LoVo (cell line): Measurements from ENCODE around the gene RBMS3.
"Not testable (repeated sequence)": the region's sequence is repeated elsewhere in the genome, so short reads cannot be mapped to it uniquely, and the experiment has no call there.

Experiments
- DNase-seq: peaks from one replicate; pipeline ENCODE4 v3.0.0-alpha.2; 2016; ENCODE audit warnings: low spot score

RBMS3 gene

DNA sequence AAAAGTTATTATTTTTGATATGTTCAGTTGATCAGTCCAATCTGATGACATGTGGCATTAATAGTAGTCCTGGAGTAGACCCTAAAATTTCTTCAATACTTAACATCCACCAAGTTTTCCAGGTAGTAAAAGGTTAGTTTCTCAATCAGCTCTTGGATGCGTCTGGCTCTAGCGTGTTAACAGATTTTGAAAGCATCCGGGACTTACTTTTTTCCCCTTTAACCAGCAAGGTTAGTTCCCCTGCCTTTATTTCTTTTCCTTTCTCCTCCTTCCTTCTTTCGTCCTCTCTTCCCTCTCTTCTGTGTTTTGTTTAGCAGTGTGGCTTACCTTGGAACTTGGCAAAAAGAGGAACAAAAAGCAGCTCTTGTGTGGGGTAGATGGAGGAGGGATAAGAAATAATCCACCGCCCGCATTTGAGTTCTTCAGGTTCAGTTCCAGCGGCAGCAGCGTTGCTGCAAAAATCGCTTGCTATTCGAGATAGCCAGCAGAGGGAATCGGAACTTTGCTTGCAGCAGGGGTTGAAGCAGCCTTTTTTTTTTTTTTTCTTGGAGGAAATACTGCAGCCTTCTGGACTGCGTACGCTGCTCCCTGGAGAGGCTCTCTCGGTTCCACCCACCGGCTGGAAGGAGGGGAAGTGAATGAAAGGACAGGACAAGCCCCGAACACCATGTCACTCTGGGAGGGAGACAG lies at the start of gene RBMS3:
RBMS3 (plus strand) TSS at position 668 of the 690 bp plus-strand sequence.
- peak; percentile 61 for DNase-seq

DNA sequence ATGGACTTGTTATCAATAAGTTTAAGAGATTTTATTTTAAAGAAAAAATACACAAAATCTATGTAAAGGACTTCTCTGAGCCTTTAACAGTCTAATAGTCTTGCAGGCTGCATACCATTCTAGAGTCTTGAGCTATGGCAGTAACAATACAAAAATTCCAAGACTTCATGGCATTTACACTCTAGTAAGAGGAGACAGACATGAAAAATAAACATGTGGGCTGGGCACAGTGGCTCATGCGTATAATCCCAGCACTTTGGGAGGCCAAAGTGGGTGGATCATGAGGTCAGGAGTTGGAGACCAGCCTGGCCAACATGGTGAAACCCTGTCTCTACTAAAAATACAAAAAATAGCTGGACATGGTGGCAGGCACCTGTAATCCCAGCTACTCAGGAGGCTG lies 47.7 kb upstream of the RBMS3 start:
- DNase-seq, result not testable (repeated sequence)

DNA sequence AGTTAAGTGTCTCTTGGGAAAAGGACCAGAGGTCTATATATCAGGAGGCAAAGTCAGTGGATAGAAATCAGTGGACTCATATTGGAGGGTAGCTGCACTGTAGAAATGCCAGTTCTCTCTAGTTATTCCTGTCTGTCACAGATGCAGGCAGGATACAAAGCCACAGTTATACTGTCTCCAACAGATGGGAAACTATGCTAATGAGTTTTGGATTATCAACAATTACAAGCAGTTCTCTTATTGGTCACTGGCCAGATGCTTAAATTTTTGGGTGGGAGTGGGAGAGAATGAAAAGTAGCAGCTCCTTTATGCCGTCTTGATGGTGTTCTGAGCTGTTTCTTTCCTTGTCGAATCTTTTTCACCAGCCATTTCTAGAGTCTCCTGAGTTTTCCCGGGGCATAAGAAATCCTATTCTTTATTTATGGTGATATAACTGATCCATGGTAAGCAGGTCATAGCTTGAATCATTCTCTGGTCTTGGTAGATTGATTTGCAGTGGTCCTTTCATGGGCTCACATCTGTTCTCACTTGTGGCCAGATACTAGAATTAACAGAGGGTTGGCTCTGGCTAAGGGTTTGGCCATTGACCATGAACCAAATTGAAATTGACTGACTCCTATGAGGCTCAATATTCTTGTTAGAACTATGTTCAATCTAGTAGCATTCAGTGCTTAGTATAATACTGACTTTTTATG lies 44.6 kb upstream of the RBMS3 start:
- no peak for DNase-seq

DNA sequence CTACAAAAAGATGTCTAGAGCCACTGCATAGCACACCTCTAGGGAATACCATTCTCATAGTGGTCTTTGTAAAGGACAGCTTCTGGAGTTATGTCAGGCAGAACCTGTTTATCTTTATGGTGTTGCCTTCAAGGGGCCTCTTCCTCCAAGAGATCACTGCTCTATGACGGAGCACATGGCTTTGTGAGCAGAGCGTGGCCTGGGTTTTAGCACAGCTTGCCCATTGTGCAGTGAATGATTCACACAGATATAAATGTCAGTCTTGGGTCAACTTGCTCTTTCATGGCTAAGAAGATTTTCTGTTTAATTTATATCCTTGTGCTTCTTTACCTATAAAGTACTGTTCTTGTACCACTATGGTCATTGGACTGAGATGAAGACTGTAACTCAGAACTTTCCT lies 41.5 kb upstream of the RBMS3 start:
- no peak for DNase-seq

DNA sequence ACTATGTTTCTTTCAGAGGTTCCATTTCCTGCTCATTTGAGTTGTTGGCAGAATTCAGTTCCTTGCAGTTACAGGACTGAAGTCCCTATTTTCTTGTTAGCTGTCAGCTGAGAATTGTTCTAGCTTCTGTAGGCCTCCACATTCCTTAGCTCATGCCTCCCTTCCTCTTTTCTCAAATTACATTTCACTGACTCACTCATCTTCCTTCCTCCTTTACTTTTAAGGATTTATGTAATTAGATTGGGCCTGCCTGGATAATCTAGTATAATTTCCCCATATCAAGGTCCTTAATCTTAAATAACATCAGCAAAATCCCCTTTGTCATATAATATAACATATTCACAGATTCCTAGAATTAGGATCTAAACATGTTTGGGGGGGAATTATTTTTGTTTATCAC lies 40.6 kb upstream of the RBMS3 start:
- DNase-seq, result no peak

DNA sequence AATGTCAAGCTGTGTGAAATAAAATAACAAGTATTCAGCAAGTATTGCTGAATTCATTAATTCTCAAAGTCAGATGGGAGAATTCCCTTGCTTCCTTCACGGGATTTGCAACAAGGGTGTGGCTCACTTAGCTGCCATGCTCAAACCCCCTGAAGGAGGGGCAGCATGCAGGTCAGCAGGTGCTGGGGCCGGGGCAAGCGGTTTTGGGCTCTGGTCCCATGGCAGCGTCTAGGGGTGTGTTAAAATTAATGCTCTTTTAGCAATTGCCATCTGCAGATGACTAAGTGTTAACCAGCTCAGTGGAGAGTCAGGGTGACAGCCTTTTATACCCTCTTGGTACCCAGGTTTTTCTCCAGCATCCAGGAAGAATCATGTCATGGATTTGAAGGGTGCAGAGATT lies 40.0 kb upstream of the RBMS3 start:
- DNase-seq, result no peak

DNA sequence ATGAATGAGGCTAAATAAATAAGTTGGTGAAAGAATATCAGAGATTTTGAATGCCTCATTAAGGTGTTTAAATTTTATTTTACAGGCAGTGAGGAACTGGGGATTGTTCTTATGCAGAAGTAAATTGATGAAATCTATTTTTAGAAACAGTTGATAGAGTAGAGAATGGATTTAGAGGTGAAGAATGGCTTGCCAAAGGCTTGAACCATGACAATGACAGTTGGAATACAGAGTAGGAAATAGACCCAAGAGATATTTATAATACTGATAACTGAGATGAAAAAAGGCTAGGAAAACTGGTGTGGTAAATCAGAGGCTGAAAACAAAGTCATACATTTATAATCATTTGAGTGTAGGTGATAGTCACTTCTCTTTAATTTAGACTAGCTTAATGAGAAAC lies 39.0 kb upstream of the RBMS3 start:
- no peak for DNase-seq

DNA sequence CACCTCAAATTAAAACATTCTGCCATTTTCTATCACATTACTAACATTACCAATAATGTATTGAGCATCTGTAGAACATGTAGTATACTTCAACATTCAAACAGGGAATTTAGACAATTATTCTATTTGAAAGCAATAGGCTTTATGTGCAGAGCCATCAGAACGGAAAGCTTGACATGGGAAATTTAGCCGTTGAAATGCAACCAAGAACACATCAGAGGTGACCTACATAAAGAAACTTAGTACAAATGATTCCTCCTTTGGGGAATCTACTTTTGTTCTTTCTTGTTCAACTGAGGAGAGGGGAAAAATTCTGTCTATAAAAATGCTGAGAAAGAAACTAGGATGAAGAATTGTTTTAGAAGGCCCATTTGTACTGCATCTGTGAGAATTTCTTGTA lies 38.6 kb upstream of the RBMS3 start:
- DNase-seq, result no peak

DNA sequence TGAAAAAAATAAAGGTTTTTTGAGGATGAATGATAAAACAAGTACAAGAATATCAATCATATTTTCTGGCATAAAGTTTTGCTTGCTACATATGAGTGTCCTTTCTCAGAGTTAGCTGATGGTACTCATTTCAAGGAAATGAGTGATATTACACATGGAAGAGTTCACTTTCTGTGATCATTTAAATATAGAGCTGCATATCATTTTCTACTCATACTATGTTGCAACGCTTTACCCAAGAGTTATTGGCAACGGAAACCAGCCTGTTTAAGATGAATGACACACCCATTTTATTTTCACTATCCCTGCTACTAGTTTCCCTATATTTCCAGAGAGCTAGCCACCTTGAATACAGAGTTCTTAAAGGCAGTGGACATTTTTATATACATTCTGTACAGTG lies 35.4 kb upstream of the RBMS3 start:
- no peak for DNase-seq

DNA sequence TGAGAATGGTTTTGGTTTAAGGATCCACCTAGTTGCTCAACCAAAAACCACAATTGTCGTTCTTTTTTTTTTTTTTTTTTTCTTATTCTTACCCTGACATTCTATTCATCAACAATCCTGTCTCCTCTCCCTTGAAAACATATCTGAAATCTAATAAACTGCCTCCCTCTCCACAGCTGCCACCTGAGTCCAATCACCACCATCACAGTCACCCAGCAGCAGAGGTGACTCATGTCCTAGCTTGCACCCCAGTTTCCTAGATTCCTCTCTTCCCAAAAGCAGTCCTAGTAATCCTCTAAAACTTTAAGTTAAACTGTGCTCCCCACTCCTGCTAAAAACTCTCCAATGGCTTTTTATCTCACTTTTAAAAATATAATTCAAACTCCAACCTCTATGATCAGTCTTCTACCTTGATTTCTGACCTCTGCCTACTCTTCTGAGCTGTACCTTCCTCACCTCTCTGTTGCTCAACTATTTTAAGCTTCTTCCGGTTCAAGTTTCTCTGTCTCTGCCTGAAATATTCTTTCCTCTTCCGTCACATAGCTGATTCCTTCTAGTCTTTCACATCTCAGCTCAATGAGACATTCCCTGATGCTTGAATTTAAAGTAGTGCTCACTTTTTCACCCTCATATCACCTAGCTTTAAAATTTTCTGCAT lies 33.7 kb upstream of the RBMS3 start:
- no peak for DNase-seq

DNA sequence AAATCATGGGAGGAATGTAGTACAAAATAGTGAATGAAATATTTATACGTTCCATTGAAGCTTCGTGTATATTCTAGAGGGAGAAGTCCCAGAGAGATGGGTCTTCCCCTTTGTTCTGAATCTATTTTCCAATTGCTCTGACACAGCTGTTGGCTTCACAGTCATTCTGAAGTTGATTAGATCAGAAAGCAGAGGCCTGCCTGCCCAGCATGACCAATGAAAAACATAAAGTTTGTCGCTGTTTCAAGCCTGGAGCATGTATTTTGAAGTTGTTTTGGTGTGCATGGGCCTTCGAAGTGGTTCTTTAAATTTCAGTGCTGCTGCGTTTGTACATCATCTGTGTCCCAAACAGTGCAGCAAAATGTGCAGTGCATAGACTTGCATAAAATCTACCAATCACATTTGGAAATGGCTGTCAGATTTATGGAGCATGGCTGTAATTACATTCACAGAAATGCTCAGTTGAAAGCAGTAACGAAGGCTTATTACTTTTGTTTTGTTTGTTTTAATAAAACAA lies 31.0 kb upstream of the RBMS3 start:
- DNase-seq, result no peak

DNA sequence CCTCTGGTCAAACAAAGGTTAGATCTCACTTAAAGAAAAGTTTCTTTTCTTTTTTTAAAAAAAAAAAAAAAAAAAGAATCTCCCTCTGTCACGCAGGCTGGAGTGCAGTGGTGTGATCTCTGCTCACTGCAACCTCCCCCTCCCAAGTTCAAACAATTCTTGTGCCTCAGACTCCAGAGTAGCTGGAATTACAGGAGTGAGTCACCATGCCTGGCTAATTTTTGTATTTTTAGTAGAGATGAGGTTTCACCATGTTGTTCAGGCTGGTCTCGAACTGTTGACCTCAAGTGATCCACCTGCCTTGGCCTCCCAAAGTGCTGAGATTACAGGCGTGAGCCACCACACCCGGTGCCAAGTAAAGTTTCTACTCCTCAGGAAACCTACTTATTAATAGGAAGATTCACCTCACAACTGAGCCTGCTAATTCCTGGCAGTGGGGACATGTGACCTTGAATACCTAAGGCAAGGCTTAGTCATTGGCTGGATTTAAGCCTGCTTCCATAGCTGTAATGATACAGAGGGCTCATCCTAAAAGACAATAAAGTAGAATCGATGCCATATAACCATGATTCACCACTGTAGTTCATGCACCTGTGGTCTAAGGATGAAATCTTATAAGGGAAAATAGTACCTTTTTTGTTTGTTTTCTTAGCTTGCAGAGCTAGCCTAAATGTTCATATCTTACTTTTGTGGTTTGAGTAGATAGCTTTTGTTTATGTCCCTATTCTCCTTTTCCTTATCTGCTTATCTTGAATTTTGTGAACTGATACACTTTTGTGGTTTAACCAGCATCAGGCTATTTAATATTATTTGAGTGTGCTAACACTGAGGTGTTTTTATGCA lies 24.8 kb upstream of the RBMS3 start:
- DNase-seq, result no peak

DNA sequence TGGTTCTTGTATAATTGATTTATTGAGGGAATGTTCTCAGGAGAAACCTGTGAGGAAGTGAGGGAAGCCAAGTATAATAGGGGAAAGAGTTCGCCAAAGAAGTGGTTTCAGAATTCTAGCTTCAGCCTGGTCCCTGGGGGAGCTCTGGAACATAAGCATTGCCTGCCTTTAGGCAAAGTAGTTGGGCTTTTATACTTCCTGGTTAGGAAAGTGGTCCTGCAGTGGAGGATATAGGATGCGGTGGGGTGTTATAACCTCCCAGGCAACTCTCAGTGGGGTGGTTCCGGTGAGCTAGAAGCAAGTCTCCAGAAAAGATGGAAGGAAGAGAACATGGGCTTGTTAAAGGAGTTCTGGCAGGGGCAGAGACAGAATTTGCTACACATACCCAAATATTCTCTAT lies 22.7 kb upstream of the RBMS3 start:
- DNase-seq, result no peak

DNA sequence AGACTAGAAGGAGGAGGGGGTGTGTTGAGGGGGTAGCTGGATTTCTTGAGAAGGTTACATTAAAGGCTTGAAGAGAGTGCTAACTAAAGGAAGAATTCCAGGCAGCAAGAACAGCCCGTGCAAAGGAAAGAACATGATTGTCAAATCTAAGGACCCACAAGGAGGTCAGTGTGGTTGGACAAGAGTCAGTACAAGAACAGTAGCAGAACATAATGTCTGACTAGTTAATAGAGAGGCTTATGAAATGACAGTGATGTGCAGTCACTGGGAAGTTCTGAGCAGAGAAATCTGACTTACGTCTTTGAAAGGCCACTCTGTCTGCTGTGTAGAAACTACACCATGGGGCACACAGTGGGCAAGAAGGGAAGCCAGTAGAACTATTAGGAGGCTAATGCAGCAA lies 19.8 kb upstream of the RBMS3 start:
- no peak for DNase-seq

DNA sequence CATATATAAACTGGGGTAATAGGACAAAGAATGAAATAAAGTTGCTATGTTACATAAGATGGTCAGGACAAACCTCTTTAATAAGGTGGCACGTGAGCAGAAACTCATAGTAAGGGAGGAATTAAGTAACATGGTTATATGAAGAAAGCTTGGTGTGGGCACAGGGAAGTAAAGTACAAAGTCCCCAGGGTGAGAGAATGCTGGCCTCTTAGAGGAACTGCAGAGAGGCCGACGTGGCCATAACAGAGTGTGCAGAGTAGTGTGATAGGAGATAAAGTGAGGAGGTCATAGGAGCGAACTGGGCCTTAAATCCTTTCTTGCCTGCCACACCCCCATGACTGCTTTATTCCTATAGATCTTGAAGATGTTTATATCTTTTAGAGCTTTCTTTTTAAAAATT lies 17.4 kb upstream of the RBMS3 start:
- DNase-seq, result no peak

DNA sequence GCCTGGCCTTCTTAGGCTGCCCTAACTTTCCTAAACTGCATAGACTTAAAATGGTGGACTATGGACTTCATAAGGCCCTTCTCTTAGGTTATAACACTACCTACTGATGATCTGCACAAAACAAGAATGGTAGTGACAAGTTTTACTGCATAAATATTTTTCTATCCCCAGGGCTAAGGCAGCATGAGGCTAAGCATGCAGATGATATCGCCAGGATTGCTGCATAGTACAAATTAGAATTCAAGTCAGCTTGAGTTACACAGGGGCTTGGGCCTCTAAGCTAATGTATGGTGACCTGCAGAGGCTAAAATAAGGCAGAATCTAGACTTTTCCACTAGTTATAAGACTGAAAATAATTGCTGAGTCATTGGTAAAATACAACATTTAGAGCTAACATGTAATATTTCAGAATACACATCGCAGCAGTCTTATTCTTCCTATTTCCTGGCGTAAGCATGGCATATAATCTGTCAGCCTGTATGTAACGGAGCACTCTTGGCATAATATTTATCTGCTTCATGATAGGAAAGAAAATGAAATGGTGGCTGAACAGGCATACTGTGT lies 15.3 kb upstream of the RBMS3 start:
- no peak for DNase-seq

DNA sequence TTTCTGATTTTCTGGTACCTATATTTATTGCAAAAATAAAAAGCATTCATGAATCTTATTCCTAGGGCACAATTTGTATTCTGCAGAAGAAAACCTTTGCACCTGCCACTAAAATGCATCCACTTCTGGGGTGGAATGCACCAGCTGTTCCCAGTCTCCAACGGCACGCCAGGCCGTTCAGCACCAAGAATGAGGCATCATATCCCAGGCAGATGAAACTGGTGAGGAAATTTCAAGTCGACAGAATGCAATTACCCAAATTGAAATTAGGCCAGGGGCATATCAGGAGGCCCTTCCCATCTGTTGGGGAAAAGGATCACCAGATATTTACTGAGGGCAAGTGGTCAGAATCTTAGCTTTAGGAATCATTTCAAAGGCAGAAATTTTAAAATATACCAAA lies 13.6 kb upstream of the RBMS3 start:
- DNase-seq, result no peak

DNA sequence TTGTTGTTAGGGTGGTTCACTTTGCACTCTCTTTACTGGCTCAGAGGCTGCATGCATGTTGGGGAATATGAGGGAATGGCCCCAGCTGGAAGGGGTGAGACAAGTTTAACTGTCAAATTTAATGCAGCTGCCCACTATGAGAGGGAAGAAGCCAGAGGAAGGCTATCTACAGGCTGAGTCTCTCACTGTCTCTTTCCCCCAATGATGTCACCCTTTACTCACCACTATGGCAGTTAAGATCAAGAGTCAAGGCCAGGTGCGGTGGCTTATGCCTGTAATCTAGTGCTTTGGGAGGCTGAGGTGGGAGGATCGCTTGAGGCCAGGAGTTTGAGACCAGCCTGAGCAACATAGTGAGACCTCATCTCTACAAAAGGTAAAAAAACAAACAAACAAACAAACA lies 12.2 kb upstream of the RBMS3 start:
- no peak for DNase-seq

DNA sequence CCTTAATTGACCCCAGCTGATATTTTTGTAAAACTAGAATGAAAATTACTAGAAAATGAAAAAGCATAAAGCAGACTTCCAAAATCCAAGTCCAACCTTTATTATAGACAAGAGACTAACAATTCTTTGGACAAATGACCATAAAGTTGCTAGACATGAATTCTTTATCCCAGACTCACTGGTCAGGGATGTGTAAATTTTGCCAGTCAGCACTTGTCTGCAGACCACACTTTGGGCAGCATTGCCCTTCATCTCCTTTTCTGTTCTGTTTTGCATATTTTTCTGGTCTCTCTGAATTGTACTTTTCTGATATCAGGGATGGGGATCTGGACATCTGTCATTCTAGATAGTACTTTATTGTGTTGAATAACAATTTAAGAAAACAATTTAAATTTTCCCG lies 10.1 kb upstream of the RBMS3 start:
- no peak for DNase-seq

DNA sequence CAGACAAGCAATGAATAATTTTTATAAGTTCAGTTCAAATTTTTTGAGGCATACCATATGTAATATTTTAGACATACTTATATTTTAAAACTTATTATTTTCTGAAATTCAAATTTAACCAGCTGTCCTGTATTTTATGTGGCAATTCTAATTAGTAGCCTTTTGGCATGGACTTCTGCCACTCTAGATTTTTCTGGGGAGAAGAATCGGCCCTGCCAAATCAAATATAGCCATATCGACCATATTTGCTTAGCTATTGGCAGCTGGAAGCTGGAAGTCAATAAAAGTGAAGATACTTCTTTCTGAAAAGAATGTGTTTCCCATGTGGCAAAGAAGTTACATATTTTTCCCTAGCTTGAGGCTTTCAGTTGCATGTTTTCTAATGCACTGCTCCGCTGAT lies 9.4 kb upstream of the RBMS3 start:
- DNase-seq, result no peak

DNA sequence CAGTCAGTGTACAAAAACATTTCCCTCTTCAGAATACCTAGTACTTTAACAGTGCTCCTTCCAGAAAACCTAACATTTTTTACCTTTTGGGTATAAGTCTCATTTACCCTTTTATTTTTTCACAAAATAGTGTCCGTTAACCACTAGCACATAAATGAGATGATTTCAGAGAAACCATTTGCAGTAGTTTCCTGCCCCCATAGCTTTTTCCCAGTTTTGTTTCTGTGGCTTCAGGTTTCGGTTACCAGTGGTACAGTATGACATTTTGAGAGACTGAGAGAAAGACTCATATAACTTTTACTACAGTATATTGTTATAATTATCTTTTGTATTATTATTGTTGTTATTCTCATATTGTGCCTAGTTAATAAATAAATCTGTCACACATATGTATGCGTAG lies 6.2 kb upstream of the RBMS3 start:
- DNase-seq, result no peak

DNA sequence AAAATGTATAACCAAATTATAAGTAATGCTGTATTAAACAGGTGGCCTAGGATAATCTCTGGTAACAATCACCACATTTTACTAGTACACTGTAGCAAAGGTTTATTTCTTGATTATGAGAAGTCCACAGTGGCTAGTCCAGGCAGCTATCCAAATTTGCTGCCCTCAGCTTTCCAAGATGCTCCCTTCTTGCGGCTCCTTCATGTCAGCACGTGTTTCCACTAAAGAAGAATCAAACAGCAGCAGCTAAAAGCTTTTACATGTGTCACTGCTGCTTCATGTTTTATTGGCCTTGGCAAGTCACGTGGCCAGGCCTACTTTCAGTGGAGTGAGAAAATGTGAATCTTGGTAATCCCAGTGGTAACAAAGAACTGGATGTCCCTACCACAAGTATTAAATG lies 5.6 kb upstream of the RBMS3 start:
- no peak for DNase-seq
